ENCODE data around the gene ARFRP1.

DNA sequence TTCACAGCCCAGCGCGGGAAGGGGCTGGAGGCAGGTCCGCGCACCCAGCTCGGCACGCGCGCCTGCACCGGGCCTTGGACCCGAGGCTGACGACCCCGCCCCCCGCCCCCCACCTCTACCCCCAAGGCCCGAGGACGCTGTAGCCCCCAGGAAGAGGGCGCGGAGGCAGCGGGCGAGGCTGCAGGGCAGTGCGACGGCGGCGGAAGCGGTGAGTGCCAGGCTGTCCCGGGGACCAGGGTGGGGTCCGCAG, 29.8 kb upstream of the ARFRP1 start:
- TF ChIP-seq, protein P1, sequence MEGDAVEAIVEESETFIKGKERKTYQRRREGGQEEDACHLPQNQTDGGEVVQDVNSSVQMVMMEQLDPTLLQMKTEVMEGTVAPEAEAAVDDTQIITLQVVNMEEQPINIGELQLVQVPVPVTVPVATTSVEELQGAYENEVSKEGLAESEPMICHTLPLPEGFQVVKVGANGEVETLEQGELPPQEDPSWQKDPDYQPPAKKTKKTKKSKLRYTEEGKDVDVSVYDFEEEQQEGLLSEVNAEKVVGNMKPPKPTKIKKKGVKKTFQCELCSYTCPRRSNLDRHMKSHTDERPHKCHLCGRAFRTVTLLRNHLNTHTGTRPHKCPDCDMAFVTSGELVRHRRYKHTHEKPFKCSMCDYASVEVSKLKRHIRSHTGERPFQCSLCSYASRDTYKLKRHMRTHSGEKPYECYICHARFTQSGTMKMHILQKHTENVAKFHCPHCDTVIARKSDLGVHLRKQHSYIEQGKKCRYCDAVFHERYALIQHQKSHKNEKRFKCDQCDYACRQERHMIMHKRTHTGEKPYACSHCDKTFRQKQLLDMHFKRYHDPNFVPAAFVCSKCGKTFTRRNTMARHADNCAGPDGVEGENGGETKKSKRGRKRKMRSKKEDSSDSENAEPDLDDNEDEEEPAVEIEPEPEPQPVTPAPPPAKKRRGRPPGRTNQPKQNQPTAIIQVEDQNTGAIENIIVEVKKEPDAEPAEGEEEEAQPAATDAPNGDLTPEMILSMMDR (IDR thresholded peaks at IDR 0.05) = no peak
- TF ChIP-seq EZH2 (IDR thresholded peaks at IDR 0.05; ENCODE audit: borderline replicate concordance, insufficient read depth, low read depth, low read length, poor library complexity, severe bottlenecking) = no peak
